A549 (cell line): ENCODE measurements around the gene RPH3AL. TPM values are rescaled to one million over a fixed set of nuclear protein-coding genes. Genes with fewer than 3 reads are reported as not detected.
A peak's percentile ranks its signal among the peaks of the same experiment; 100 is the strongest.

ENCODE experiments used
- ATAC-seq, 2 experiments: fragments of 200-7000 bp in 1 of 2; fragments of >200 bp in 1 of 2; cut with Nextera tagmentation in 1 of 2; cut with Tn5 transposase in 1 of 2; 3 replicates each; pipeline versions ENCODE4 v1.8.0 to v1.9.1; 2018 to 2020; ENCODE audit warnings: mild to moderate bottlenecking in 1 of 2, moderate library complexity in 1 of 2
- CTCF ChIA-PET: fragments of 300-600 bp; sonication (Branson Sonifier 250); formaldehyde crosslinking; extraction: SDS; loops from one replicate; lab custom pipeline; 2021; ENCODE audit warnings: antibody characterized with exemption, inconsistent platforms; lab: Yijun Ruan, JAX
- POLR2A ChIA-PET: fragments of 350-600 bp; formaldehyde crosslinking; extraction: SDS; loops from one replicate; lab custom pipeline; 2021; ENCODE audit warnings: antibody characterized with exemption, inconsistent platforms; lab: Yijun Ruan, JAX
- DNase-seq, 2 experiments: peaks; one replicate each; pipeline versions ENCODE4 v3.0.0 to v3.0.0-alpha.2; 2011 to 2016; ENCODE audit warnings: low read depth in 1 of 2, low spot score in 1 of 2
- FAIRE-seq: peaks from 2 replicates; lab custom pipeline; 2011; peaks lifted over from hg19 to GRCh38; lab: Jason Lieb, UNC
- H3K27ac ChIP-seq, 2 experiments: fragments of >200 bp; sonication (Bioruptor Twin); formaldehyde crosslinking; 3 replicates each; pipeline ENCODE4 v1.5.1; 2016 to 2017
- H3K4me1 ChIP-seq: fragments of >200 bp; sonication (Bioruptor Twin); formaldehyde crosslinking; 3 replicates; pipeline ENCODE4 v1.6.1; 2016
- H3K4me2 ChIP-seq: fragments of >200 bp; sonication (Bioruptor Twin); formaldehyde crosslinking; 3 replicates; pipeline ENCODE4 v1.6.1; 2016
- H3K4me3 ChIP-seq: fragments of >200 bp; sonication (Bioruptor Twin); formaldehyde crosslinking; 3 replicates; pipeline ENCODE4 v1.5.1; 2016
- H3K9me3 ChIP-seq: fragments of >200 bp; sonication (Bioruptor Twin); formaldehyde crosslinking; 3 replicates; pipeline ENCODE4 v1.6.1; 2016
- ATOH8 ChIP-seq: fragments of 250-450 bp; sonication (Bioruptor Pico); IDR thresholded peaks from 2 replicates; pipeline ENCODE4 v1.5.0; 2020; ENCODE audit warnings: low read depth, mild to moderate bottlenecking, moderate library complexity
- CBX8 ChIP-seq: fragments of 200-600 bp; sonication (generic); IDR thresholded peaks from 2 replicates; pipeline ENCODE4 v1.6.1; 2016
- CTCF ChIP-seq: fragments of >200 bp; sonication (Bioruptor Twin); formaldehyde crosslinking; IDR thresholded peaks from 3 replicates; pipeline ENCODE4 v1.5.1; 2016
- E2F6 ChIP-seq: IDR thresholded peaks from 2 replicates; pipeline ENCODE4 v1.6.1; 2012; ENCODE audit warnings: low read depth, borderline replicate concordance
- EHF ChIP-seq: fragments of 250-450 bp; sonication (Bioruptor Pico); IDR thresholded peaks from 2 replicates; pipeline ENCODE4 v1.5.0; 2020; ENCODE audit warnings: mild to moderate bottlenecking
- HDAC2 ChIP-seq: fragments of 200-600 bp; sonication (generic); IDR thresholded peaks from 2 replicates; pipeline ENCODE4 v1.6.1; 2016
- HEYL ChIP-seq: fragments of 250-450 bp; sonication (Bioruptor Pico); IDR thresholded peaks from 2 replicates; pipeline ENCODE4 v1.8.0; 2021; ENCODE audit warnings: mild to moderate bottlenecking, moderate library complexity
- HMGXB4 ChIP-seq: fragments of 250-450 bp; sonication (Bioruptor Pico); IDR thresholded peaks from 2 replicates; pipeline ENCODE4 v1.5.0; 2021; ENCODE audit warnings: mild to moderate bottlenecking, moderate library complexity, borderline replicate concordance
- JUN ChIP-seq, 2 experiments: fragments of >200 bp; sonication (Bioruptor Twin); formaldehyde crosslinking; IDR thresholded peaks; 2 replicates in 1 of 2; 3 replicates in 1 of 2; pipeline ENCODE4 v1.6.1; 2016 to 2017
- JUNB ChIP-seq: fragments of >200 bp; sonication (Bioruptor Twin); formaldehyde crosslinking; IDR thresholded peaks from 2 replicates; pipeline ENCODE4 v1.6.1; 2016
- KDM1A ChIP-seq: fragments of 200-600 bp; sonication (generic); IDR thresholded peaks from 2 replicates; pipeline ENCODE4 v1.6.1; 2016; ENCODE audit warnings: low read depth, mild to moderate bottlenecking
- KDM5A ChIP-seq: fragments of 200-600 bp; sonication (generic); IDR thresholded peaks from 2 replicates; pipeline ENCODE4 v1.6.1; 2016; ENCODE audit warnings: antibody characterized with exemption, mild to moderate bottlenecking
- MAFK ChIP-seq: fragments of 450-650 bp; IDR thresholded peaks from 2 replicates; pipeline ENCODE4 v1.6.1; 2014; ENCODE audit not compliant: partially characterized antibody
- MAX ChIP-seq: IDR thresholded peaks from 2 replicates; pipeline ENCODE4 v1.6.1; 2012
- NFE2L2 ChIP-seq: fragments of 150-350 bp; conservative IDR thresholded peaks from 2 replicates; pipeline ENCODE4 v1.6.1; 2014; ENCODE audit warnings: low read length
- NR3C1 ChIP-seq: fragments of >200 bp; sonication (Bioruptor Twin); formaldehyde crosslinking; IDR thresholded peaks from 3 replicates; pipeline ENCODE4 v1.6.1; 2017
- RARB ChIP-seq: fragments of 250-450 bp; sonication (Bioruptor Pico); IDR thresholded peaks from 2 replicates; pipeline ENCODE4 v1.8.0; 2021; ENCODE audit warnings: mild to moderate bottlenecking, moderate library complexity
- RNF2 ChIP-seq: fragments of 200-600 bp; sonication (generic); IDR thresholded peaks from 2 replicates; pipeline ENCODE4 v1.6.1; 2016; ENCODE audit warnings: low read depth, mild to moderate bottlenecking, antibody characterized with exemption, moderate library complexity, borderline replicate concordance
- SREBF2 ChIP-seq: fragments of 450-650 bp; IDR thresholded peaks from 2 replicates; pipeline ENCODE4 v1.6.1; 2014; ENCODE audit warnings: mild to moderate bottlenecking, moderate library complexity
- TP53 ChIP-seq: fragments of 250-450 bp; sonication (Bioruptor Pico); IDR thresholded peaks from 2 replicates; pipeline ENCODE4 v1.5.0; 2021; ENCODE audit warnings: mild to moderate bottlenecking, moderate library complexity
- USF2 ChIP-seq: fragments of 450-650 bp; IDR thresholded peaks from 2 replicates; pipeline ENCODE4 v1.6.1; 2014; ENCODE audit warnings: antibody characterized with exemption
- ZC3H11A ChIP-seq: fragments of 450-650 bp; IDR thresholded peaks from 2 replicates; pipeline ENCODE4 v1.6.1; 2014; ENCODE audit warnings: antibody characterized with exemption, mild to moderate bottlenecking
- ZFP36 ChIP-seq: fragments of 450-650 bp; IDR thresholded peaks from 2 replicates; pipeline ENCODE4 v1.6.1; 2014; ENCODE audit warnings: borderline replicate concordance; ENCODE audit not compliant: partially characterized antibody
- ZNF302 ChIP-seq: fragments of 250-450 bp; sonication (Bioruptor Pico); IDR thresholded peaks from 2 replicates; pipeline ENCODE4 v1.9.0; 2021; ENCODE audit warnings: inconsistent platforms, mild to moderate bottlenecking, moderate library complexity
- ZSCAN20 ChIP-seq: fragments of 250-450 bp; sonication (Bioruptor Pico); IDR thresholded peaks from 2 replicates; pipeline ENCODE4 v1.8.0; 2022; ENCODE audit warnings: mild to moderate bottlenecking, moderate library complexity
- WGBS: methylation state at CpG from one replicate; pipeline ENCODE4 v1.1.6; 2017; ENCODE audit errors: missing lambda C conversion rate; 5-methylcytosine and 5-hydroxymethylcytosine counted together
- polyA plus RNA-seq, 4 experiments: library from polyadenylated mRNA; depleted of rRNA in 3 of 4; stranded (reverse); fragments of >200 nt; fragmentation: RNase III in 1 of 4; extraction: RNeasy Plus Mini Kit Qiagen cat#74134 plus additional on column Dnase treatment in 1 of 4; gene quantifications; 2 replicates in 3 of 4; 3 replicates in 1 of 4; pipeline ENCODE4 v1.2.3, GENCODE V29; 2011 to 2017

The RPH3AL gene
- polyA plus RNA-seq, 2 of the 4 experiments (the other 2 are of a cell fraction): 23.3 to 31.1 TPM

GRCh38 chr17:351875-352420 lies 659 bp downstream of the RPH3AL start (continued):
- TF ChIP-seq HDAC2 (no peak), ATOH8 (CRISPR knock-in tag) (peak; percentile 65), SREBF2 (no peak), JUNB (no peak), KDM5A (no peak), CTCF (no peak), TP53 (CRISPR knock-in tag) (peak; percentile 85), USF2 (no peak), E2F6 (peak; percentile 15; the same call in 1 of the 2 replicates), NFE2L2 (no peak), MAFK (no peak), MAX (peak; percentile 86), ZSCAN20 (CRISPR knock-in tag) (peak; percentile 69), EHF (CRISPR knock-in tag) (peak; percentile 66), RNF2 (no peak), HEYL (CRISPR knock-in tag) (peak; percentile 71; the same call in 1 of the 2 replicates)
- TF ChIP-seq, all 56 proteins: peak for 18

- Histone ChIP-seq H3K4me3 (peak overlapping the region; percentile 48), H3K4me2 (peak overlapping the region; percentile 85)
- WGBS: 80% methylated on average over 6 of the region's 6 CpGs
- CTCF ChIA-PET: interaction anchor here (0.9 to 3.8 kb wide), 6 partner anchors 20 to 630 kb away, joined by 3 to 25 read pairs (median 4); no protein-coding TSS in a partner anchor
- no peak for FAIRE-seq
- POLR2A ChIA-PET: interaction anchor here (1.2 kb wide), 1 partner anchor 46 kb away, joined by 3 read pairs; no protein-coding TSS in a partner anchor
- TF ChIP-seq KDM1A: 0 out of 2 replicates have a peak, but pooled peaks have one; percentile 2
- TF ChIP-seq HDAC2: no peak
- TF ChIP-seq, all 56 proteins: peak for 1
- no peak for ATAC-seq
- no peaks in the 10 kb centered on the region for H3K9me3 ChIP-seq
- H3K4me1 ChIP-seq: peaks cover 72% of the 10 kb centered on the region
- DNase-seq: peak in 1 of 2 experiments; percentile 29
- H3K27ac ChIP-seq: peak overlapping the region; percentile 97 to 98
Observed at GRCh38 chr17:351449-351738, 1.2 kb downstream of the RPH3AL start.

GRCh38 chr17:350706-351448 lies 1.7 kb downstream of the RPH3AL start:
- ATAC-seq: peak; percentile 49 to 68; a peak in 5 of 6 replicates
- POLR2A ChIA-PET: interaction anchor here (1.2 kb wide), 1 partner anchor 45 kb away, joined by 3 read pairs; no protein-coding TSS in a partner anchor
- Histone ChIP-seq H3K4me2 (peak overlapping the region; percentile 85), H3K4me1 (peaks cover 72% of the 10 kb centered on the region), H3K9me3 (no peaks in the 10 kb centered on the region), H3K27ac (peak overlapping the region; percentile 97 to 98), H3K4me3 (peak overlapping the region; percentile 48)
- CTCF ChIA-PET: interaction anchor here (0.7 to 3.8 kb wide), 8 partner anchors 15 to 630 kb away, joined by 3 to 25 read pairs (median 4); no protein-coding TSS in a partner anchor
- DNase-seq: peak; percentile 86 to 96
- FAIRE-seq: peak; percentile 83
- WGBS: 36% methylated on average over 8 of the region's 8 CpGs
- no peak for TF ChIP-seq RNF2
- TF ChIP-seq RARB (CRISPR knock-in tag): no peak; the same call in 1 of the 2 replicates
- TF ChIP-seq JUN (IDR thresholded peaks at IDR 0.05): peak; percentile 41 to 50; a peak in 2 of 5 replicates
- peak; percentile 77 for TF ChIP-seq MAX
- no peak for TF ChIP-seq CBX8
- TF ChIP-seq E2F6: 0 out of 2 replicates have a peak, but pooled peaks have one; percentile 18
- TF ChIP-seq ZFP36: peak; percentile 79
- TF ChIP-seq NR3C1: no peak
- TF ChIP-seq ZNF302 (CRISPR knock-in tag): no peak
- no peak for TF ChIP-seq ZC3H11A
- TF ChIP-seq HMGXB4 (CRISPR knock-in tag): no peak
